ENCODE measurements around the gene ALG3.
A peak's percentile ranks its signal among the peaks of the same experiment; 100 is the strongest.

ALG3 gene

GRCh38 chr3:184234671-184235380, 13.9 kb downstream of the ALG3 start:
- DNase-seq (ENCODE audit: low read depth): no peak

DNA sequence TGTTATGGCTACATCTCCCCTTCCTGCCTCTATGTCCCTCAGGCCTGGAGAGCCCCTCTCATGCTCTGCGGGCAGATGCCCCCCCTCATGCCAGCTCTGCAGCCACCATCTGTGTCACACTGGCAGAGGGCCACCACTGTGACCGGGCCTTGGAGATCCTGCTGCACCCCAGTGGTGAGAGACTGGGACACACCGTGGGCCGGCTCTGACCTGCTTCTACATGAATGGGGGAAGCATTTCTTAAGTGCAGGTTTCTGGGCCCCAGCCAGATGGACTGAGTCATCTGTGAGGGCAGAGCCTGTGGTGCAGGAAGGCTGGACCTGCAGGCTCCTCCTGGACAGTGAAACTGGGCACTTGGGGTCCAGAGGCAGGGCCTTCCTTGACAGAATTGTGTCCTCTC, 14.5 kb downstream of the ALG3 start:
- DNase-seq (ENCODE audit: low read depth): peak; percentile 43

- DNase-seq (ENCODE audit: low read depth): no peak
Observed at GRCh38 chr3:184233127-184233843, 15.5 kb downstream of the ALG3 start.

GRCh38 chr3:184231671-184232070, 17.1 kb downstream of the ALG3 start:
- no peak for DNase-seq (ENCODE audit: low read depth)

DNA sequence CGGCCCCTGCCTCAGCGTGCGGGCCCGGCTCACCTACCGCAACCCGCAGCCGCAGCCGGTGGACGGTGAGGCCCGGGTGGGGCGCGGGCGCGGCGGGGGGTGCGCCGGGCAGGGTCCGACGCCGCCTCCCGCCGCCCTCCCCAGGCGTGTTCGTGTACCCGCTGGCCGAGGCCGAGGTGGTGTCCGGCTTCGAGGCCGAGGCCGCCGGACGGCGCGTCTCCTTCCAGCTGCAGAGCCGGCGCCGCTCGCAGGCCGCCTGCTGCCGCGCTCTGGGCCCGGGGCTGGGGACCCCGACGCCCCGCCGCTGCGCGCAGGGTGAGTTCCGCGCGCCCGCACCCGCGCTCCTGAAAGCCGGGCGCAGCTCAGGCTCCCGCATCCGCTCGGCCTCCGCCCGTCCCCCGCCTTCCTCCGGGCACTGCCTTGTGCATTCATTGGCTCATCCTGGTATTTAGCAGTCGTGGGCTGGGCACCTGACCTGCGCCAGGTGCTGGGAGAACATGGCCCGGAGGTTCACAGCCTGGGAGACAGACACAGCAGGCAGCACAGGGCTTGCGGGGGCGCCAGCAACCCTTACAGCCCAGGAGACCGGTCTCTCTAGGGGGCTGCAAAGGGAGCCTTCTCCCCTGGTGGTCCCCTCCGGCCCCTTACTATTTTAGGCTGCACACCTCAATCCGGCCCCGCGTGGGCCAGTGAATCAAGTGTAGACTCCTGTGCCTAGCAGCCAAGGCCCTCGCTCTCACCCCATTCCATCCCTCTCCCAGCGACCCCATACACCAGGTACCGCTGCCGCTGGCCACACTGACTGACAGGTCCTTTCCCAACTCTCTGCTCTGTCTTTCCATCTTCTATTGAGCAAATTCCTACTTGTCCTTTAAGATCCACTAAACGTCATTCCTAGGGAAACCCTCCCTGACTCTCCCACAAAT, 17.9 kb downstream of the ALG3 start:
- DNase-seq (ENCODE audit: low read depth): no peak

DNA sequence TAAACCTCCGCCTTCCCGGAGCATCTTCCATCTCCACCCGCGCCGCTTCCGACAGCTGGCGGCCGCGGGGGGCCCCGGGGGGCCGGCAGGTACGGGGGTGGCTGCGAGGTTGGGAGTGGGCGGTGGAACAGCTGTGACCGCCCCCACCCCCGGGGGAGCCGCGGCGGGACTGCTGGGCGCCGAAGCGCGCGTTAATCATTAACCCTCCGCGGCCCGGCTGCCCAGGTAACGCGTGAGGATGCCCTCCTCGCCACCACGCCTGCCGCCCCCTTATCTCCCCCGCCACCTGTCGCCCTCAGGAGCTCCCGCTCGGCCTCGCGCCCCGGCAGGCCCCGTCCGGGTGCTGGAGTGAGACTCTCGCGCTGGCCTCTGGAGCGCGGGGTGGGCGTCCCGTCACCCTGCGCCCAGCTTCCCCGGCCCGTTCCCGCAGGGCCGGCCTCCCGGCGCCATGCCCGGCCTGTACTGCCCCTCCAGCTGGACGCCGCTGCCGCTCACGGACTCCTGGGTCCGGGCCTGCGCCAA, 18.6 kb downstream of the ALG3 start:
- DNase-seq (ENCODE audit: low read depth): no peak

DNA sequence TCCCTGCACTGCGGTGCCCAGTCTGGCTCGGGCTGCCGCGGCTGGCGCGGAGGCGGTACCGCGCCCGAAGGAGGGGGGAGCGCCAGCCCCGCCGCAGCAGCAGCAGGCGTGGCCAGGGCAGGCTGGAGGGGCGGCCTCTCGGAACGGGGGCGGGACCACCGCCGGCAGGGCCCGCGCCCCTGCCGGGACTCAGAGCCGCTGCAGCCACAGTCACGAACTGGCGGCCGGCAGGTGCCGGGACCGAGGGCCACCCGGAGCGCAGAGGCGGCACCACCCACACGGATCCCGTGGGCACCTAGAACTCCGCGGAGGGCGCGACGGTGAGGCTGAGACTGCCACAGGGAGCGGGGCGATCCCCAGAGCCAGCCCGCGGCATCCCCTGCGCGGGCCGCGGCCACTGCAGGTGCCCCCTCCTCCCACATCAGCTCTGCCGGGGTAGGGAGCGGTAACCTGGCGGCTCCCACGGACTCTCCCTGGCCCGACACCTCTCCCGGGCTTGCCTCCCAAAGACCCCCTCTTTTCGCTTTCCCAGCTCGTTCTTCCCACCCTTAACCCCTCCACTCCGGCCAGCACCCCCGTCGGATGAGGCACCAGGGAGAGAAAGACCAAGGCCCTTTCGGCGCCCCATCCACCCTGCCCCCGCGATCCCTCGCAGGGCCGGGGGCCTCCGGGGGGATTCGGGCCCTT, 19.2 kb downstream of the ALG3 start, which contains the start of gene VWA5B2:
Gene VWA5B2 (plus strand): TSS at position 192 of the 687 bp plus-strand sequence. CDS start 944 bp downstream, outside the sequence.
- DNase-seq (ENCODE audit: low read depth): no peak

DNA sequence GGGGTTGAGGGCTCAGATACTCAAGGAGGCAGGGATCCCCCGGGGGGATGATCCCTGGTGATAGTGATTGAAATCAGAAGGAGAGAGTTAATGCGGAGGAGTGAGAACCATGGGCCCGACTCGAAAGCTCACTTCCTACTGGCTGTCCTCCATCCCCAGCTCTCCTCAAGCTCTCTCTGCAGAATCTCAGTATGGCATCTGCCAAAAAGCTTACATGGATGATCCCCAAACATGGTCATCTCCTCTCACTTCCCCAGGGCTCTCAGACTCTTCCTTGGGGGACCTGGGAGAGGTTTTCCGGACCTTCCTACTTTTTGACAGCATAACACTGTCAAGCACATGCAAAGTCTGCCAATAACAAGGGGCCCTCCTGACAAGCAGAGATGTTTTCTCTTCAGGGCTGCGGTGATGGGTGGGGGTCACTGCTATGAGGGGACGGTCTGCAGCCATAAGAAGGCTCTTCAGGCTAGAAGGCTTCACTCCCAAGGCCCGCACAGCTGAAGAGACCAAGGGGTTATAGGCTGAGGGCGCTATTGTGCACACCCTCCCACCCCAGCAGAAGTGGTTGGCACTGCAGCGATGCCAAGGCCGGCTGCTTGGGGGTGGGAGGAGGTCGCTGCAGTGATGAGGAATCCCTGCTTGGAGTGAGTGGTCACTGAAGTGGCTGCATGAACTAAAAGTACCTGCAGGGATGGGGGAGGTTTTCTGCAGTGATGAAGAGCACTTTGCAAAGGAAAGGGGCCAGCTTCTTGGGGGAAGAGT, 20.2 kb downstream of the ALG3 start:
- DNase-seq (ENCODE audit: low read depth): no peak

- no peak for DNase-seq (ENCODE audit: low read depth)
Observed at GRCh38 chr3:184227481-184227935, 21.3 kb downstream of the ALG3 start.

- DNase-seq (ENCODE audit: low read depth): no peak
Observed at GRCh38 chr3:184223946-184224345, 24.8 kb downstream of the ALG3 start.

GRCh38 chr3:184222521-184222920, 26.2 kb downstream of the ALG3 start:
- DNase-seq (ENCODE audit: low read depth): no peak

GRCh38 chr3:184218814-184219213, 29.9 kb downstream of the ALG3 start:
- DNase-seq (ENCODE audit: low read depth): no peak

GRCh38 chr3:184211718-184212117, 37.0 kb downstream of the ALG3 start:
- no peak for DNase-seq (ENCODE audit: low read depth)

GRCh38 chr3:184211297-184211696, 37.5 kb downstream of the ALG3 start:
- DNase-seq (ENCODE audit: low read depth): no peak

DNA sequence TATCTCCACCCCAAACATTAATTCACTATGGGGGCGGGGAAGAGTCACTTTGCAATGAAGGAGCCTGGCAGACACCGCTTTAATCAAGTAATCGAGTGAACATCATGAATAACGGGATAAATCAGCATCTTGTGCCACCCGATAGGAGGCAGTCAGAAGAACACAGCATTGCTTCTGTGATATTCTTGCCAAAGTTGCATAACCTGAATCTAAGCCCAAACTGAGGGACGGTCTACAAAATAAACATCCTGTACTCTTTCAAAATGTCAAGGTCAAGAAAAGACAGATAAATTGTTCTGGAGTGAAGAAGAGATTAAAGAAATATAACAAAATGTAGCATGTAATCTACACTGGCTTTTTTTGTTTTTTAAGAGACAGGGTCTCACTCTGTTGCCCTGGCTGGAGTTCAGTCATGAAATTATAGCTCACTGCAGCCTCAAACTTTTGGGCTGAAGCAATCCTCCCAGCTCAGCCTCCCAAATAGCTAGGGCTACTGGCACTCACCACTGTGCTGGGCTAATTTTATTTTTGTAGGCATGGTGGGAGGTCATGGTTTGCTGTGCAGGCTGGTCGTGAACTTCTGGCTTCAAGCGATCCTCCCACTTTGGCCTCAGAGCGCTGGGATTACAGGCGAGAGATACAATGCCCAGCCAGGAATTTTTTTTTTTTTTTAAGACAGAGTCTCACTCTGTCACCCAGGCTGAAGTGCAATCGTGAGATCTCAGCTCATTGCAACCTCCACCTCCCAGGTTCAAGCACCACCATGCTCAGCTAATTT, 39.4 kb downstream of the ALG3 start:
- no peak for DNase-seq (ENCODE audit: low read depth)

GRCh38 chr3:184203526-184203925, 45.2 kb downstream of the ALG3 start:
- DNase-seq (ENCODE audit: low read depth): no peak

GRCh38 chr3:184200825-184201224, 47.9 kb downstream of the ALG3 start:
- no peak for DNase-seq (ENCODE audit: low read depth)

- no peak for DNase-seq (ENCODE audit: low read depth)
Observed at GRCh38 chr3:184198509-184198908, 50.3 kb downstream of the ALG3 start.

- DNase-seq (ENCODE audit: low read depth): no peak
Observed at GRCh38 chr3:184196536-184196935, 52.2 kb downstream of the ALG3 start.

- no peak for DNase-seq (ENCODE audit: low read depth)
Observed at GRCh38 chr3:184193991-184194539, 54.7 kb downstream of the ALG3 start.

All from fibroblast of the conjunctiva (primary cell).